HG03575 (cell line): ENCODE data around the gene COL11A2.

Source experiments
- ATAC-seq: cut with Tn5 transposase; IDR thresholded peaks from one replicate; pipeline ENCODE4 v1.9.1; 2021; ENCODE audit not compliant: unreplicated experiment, insufficient number of reproducible peaks, low FRiP score; ENCODE audit errors: extremely low read depth

COL11A2 gene

DNA sequence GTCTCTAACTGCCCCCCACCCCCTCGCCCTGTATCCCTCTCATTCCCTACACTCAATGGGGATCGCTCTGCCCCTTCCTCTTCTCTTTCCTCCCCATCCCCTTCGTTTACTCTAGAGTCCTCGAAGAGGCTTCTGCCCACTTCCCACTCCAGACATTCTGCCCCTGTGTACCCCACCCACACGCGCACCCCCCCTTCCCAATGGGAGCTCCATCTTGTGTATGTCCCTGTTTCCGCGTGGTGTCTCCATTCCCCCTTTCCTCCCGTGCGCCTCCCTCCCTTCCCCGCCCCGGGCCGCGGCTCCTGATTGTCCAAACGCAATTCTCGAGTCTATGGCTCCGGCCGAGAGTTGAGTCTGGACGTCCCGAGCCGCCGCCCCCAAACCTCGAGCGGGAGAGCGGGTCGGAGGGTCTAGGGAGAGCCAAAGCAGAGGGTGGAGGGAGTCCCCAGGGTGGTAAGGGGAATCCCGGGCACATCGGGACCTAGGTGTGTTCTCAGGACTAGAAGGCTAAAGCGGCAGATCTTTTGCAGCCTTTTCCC is 15.4 kb upstream of the COL11A2 start:
- no peak for ATAC-seq

DNA sequence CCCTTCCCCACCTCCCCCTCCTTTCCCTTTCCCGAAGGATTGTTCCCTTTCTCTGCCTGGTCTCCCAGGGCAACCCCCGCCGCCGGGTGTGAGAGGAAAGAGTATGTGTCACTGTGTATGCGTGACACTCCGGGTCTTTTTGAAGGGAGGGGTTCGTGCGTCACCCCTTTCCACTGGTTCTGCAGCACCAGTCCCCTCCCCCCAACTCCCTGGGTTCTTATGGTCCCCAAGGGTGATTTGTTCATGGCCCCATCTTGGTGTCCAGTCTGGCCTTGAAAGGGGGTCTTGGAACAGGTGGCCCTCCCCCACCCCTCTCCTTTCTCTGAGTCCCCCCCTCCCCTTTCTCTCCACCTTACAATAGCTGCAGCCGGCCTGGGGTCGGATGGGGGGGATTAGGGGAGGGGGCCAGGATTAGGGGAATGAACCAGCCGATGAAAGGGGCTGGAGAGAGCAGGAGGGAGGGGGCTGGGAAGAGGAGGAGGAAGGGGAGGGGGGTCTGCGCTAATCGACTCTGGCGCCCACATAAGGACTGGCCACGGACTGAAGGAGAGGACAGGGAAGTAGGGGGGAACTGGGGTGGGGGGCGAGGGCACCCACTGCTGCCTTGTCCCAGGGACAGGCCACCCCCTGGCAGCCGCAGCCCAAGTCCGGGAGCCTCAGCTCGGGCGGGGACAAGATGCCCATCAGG is 14.7 kb upstream of the COL11A2 start:
- no peak for ATAC-seq

DNA sequence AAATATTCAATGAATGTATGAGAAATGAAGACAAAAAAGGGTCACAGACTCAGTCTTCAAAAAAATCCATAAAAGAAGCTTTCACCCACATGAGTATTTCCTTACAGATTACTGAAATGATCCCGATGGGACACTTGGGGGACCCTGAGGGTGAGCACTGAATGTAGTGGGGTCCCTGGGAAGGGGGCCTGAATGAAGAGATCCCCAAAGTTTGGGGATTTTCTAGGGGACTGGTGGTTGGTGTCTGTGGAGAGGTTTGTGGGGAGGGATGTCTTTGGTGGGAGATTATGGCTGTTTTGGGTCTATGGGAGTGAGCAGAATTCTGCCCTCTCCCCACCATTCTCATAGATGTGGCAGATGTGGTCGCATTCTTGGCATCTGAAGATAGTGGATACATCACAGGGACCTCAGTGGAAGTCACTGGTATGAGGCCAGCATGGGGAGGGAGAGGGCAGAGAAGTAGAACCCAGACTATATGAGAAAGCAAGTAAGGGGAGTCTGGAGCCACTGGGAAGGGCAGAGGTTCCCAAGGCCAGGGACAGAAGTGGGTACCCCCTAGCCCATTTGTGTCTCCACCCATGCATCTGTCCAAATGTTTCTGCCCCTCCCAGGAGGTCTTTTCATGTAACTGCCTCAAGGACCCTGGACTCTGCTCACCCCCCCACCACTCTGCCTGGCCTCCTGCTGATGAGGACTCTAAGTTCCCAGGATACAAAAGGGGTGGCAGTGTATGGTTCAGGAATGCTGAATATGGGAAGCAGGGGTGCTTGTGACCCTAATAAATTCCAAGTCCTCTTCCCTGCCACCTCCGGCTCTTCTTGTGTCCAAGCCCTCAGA is 14.0 kb upstream of the COL11A2 start:
- ATAC-seq = no peak

GRCh38 chr6:33205191-33206026 is 13.1 kb upstream of the COL11A2 start:
- no peak for ATAC-seq

DNA sequence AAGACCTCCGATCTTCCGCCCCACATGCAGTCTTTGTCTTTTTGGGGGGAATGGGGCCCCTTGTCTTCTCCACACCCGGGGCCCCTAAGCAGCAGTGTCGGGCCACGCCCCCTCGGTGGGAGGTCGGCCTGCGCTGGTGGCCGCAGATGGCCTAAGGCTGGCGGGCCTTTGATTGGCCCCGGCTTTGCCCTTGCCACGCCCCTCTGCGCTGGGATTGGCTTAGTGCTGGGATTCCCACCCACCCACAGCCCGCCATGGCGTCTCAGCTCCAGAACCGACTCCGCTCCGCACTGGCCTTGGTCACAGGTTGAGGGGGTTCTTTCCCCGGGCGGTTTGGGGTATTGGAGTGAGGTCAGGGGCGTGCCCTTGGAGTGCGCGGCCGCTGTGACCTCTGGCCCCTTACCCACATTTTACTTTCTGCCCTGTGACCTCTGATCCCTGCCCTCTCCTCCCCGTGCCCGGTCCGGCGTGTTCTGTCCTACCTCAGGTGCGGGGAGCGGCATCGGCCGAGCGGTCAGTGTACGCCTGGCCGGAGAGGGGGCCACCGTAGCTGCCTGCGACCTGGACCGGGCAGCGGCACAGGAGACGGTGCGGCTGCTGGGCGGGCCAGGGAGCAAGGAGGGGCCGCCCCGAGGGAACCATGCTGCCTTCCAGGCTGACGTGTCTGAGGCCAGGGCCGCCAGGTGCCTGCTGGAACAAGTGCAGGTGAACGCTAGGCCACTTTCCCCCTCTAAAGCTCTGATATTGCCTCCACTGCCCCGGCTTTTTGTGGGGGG is 12.3 kb upstream of the COL11A2 start, which contains the start of gene HSD17B8:
Gene HSD17B8 (plus strand): TSS at position 241 of the 776 bp plus-strand sequence. CDS start 14 bp downstream, at position 255.
- no peak for ATAC-seq

DNA sequence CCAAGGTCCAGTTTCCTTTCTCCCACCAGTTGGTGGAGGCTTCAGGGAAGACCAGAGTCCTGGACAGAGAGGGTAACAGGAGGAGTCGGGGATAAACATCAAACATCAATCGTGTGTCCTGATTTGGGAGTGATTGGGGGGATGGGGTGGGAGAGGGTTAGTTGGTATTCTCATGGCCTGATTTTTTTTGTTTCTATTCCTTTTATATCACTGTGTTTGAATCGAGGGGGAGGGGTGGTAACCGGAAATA is 11.8 kb upstream of the COL11A2 start:
- ATAC-seq = no peak

DNA sequence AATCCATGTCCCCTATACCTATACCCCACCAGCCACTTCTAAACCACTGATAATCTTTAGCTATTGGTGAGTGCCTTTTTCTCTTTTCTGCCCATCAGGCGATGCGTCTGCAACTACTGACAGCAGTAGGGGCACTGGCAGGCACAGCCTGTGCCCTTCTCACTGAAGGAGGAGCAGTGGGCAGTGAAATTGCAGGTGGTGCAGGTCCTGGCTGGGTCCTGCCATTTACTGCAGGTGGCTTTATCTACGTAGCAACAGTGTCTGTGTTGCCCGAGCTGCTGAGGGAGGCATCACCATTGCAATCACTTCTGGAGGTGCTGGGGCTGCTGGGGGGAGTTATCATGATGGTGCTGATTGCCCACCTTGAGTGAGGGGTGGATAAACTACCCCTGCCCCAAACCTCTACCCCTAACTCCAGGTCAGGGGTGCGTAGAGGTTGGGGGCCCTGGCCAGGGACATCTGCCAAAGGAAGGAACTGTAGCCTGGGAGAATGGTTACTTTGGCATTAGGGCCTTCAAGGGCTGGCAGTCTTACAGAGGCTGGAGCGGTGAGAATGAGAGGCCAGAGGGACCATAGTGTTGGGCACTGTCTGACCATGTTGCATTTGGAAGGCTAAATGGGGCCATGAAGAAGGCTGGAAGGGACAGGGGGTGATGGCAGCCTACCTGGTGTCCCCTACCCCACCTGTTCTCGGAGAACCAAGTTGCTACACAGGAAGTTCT is 11.3 kb upstream of the COL11A2 start:
- ATAC-seq = no peak

DNA sequence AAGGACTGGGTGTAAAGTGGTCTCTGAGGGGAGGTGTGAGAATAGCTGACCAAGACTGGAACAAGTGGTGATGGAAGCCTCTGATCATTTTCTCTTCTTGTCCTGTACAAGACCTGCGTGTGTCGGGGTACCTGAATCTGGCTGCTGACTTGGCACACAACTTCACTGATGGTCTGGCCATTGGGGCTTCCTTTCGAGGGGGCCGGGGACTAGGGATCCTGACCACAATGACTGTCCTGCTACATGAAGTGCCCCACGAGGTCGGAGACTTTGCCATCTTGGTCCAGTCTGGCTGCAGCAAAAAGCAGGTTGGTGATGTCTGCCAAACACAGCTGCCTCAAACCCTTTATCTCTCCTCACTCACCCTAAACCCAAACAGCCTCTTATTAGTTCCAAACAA is 10.5 kb upstream of the COL11A2 start:
- no peak for ATAC-seq

DNA sequence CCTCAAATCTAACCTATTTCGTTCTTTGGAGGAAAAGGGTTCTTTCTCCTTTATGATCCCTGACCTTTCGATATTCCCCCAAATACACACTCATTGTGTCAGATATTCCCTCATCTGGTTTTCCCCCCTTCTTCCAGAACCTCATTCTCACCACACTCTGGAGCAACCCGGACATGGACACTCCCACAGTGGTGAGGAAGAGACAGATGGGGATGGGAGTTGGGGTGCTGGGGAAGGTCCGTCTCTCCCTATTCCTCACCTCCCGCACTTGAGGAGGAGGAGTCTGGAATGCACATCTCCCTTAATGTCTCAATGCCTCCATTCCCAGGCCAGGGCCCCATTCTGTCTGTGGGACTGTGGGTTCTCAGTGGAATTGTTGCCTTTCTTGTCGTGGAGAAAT is 9.7 kb upstream of the COL11A2 start:
- no peak for ATAC-seq

DNA sequence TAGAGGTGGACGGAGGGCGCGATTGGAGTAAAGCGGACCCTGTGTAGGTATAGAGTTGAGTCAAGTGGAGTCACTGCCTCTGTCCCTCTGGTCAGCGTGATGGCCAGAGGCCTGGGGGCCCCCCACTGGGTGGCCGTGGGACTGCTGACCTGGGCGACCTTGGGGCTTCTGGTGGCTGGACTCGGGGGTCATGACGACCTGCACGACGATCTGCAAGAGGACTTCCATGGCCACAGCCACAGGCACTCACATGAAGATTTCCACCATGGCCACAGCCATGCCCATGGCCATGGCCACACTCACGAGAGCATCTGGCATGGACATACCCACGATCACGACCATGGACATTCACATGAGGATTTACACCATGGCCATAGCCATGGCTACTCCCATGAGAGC is 8.9 kb upstream of the COL11A2 start:
- no peak for ATAC-seq

DNA sequence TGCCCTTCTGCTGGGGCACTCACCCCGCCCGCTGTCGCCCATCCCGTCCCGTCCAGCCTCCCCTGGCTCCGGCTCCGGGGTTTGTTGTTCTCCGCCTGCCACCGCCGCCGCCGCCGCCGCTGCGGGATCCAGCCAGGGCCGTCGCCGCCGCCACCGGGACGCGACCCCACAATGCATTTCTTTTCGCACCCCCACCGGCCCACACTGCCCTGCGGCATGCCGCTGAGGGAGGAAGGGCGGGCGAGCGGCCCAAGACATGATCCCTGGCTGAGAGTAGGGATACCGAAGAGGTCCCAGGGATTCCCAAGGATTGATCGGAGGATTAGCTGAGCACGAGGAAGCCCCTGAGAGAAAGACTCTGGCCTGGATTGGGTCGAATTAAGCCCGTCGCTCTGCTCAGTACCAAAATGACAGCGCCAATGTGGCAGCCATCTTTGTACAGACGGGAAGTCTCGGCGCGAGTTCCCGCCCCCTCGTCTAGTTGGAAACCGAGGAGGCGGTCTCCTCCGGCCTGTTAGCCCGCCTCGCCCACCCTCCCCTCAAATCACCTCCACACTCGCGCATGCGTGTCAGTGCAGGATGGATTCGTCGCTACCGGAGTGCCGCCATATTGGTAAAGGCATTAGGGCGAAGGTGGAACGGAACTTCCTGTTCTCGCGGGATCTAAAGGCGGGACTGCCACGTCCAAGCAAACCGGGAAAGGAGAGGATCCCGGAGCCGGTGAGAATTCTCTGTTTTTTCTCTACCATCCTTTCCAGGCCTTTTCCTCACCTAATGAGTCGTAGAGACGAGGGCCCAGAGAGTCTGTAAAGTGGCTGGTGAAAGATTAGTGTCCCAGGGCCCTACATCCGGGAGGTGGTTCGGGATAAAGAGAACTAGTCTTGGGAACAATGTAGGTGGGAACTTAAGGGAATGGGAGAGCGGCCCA is 8.2 kb upstream of the COL11A2 start, which contains the start of the genes RXRB and SLC39A7:
Gene RXRB (minus strand): TSS at position 447 of the 928 bp plus-strand sequence. CDS start 189 bp downstream, at position 258.
Gene SLC39A7 (plus strand): TSS at position 649 of the 928 bp plus-strand sequence. CDS start 379 bp downstream, outside the sequence.
- no peak for ATAC-seq

- no peak for ATAC-seq
These were observed 7.5 kb upstream of the COL11A2 start for GRCh38 chr6:33199687-33200218.

DNA sequence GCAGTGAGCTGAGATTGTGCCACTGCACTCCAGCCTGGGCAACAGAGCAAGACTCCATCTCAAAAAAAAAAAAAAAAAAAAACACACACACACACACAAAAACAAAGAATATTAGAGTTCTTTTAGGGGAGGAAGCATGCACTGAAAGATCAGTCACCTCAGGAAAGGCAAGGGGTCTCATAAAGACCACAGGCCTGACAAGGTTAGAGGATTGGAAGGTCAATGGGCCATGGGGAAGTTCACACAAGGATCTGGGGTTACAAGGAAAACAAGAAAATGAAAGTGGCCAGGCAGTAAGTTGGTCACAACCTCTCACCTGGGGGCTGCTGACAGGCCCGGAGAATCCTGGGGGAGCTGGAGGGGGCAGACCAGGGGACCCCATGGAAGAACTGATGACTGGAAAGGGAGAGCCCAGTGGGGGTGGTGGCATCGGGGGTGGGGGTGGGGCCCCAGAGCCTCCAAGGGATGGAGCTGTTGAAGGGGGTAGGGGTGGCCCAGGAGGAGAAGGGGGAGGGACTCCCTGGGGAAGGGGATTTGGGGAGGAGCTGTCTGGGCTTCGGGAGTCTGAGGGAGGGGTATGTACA is 6.7 kb upstream of the COL11A2 start:
- ATAC-seq = no peak

DNA sequence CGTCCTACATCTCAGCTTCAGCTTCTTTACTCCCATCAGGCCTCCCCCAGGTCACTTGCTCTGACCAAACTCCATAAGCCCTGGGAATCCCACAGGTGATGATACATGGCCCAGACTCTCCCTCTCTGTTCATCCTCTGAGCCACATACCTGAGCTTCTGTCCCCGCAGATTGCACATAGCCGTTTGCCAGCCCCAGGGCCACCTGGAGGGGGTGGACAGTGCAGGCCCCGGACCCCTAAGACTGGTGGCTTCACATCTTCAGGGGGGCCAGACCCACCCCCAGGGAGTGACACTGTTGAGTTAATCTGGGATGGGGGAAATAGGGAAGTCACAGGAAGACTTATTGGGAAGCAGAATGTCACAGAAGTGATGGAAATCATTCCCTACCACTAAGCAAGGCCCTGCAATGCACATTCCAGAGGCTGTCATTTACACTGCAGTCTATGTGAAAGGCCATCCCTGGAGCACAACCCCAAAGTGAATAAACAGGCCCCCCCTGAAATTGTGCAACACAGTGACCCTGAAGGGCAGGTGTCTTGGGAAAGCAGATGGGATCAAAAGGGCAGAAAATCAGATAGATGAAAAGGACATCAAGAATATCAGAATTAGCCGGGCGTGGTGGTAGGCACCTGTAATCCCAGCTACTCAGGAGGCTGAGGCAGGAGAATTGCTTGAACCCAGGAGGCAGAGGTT is 6.0 kb upstream of the COL11A2 start:
- ATAC-seq = no peak

GRCh38 chr6:33197431-33198048 is 5.3 kb upstream of the COL11A2 start:
- ATAC-seq = no peak
